ENCODE measurements around the gene ATXN1.
A peak's percentile ranks its signal among the peaks of the same experiment; 100 is the strongest.

Gene ATXN1

GRCh38 chr6:16747232-16748024, 13.8 kb downstream of the ATXN1 start:
- DNase-seq, result no peak

- no peak for DNase-seq
These were observed 14.4 kb downstream of the ATXN1 start for GRCh38 chr6:16746812-16747211.

- DNase-seq, result no peak
These were observed 14.9 kb downstream of the ATXN1 start for GRCh38 chr6:16746401-16746800.

GRCh38 chr6:16743664-16744210, 17.5 kb downstream of the ATXN1 start:
- no peak for DNase-seq

- no peak for DNase-seq
These were observed 19.1 kb downstream of the ATXN1 start for GRCh38 chr6:16742116-16742515.

GRCh38 chr6:16741112-16742016, 19.9 kb downstream of the ATXN1 start:
- no peak for DNase-seq

- DNase-seq, result no peak
These were observed 21.2 kb downstream of the ATXN1 start for GRCh38 chr6:16740097-16740496.

GRCh38 chr6:16739329-16739801, 21.9 kb downstream of the ATXN1 start:
- peak in 5 of 58 donors; percentile 15 to 40 (median 17) for DNase-seq

- DNase-seq, result no peak
These were observed 23.3 kb downstream of the ATXN1 start for GRCh38 chr6:16737925-16738324.

GRCh38 chr6:16736856-16737775, 24.1 kb downstream of the ATXN1 start:
- no peak for DNase-seq

- DNase-seq, result no peak
These were observed 26.2 kb downstream of the ATXN1 start for GRCh38 chr6:16735014-16735413.

GRCh38 chr6:16733085-16733484, 28.2 kb downstream of the ATXN1 start:
- DNase-seq, result no peak

GRCh38 chr6:16731478-16732051, 29.7 kb downstream of the ATXN1 start:
- no peak for DNase-seq

GRCh38 chr6:16730738-16731477, 30.4 kb downstream of the ATXN1 start:
- no peak for DNase-seq

GRCh38 chr6:16729744-16730143, 31.5 kb downstream of the ATXN1 start:
- no peak for DNase-seq

GRCh38 chr6:16729183-16729691, 32.0 kb downstream of the ATXN1 start:
- no peak for DNase-seq

- no peak for DNase-seq
These were observed 32.6 kb downstream of the ATXN1 start for GRCh38 chr6:16728513-16729182.

- peak in 1 of 58 donors; percentile 36 for DNase-seq
These were observed 33.3 kb downstream of the ATXN1 start for GRCh38 chr6:16727996-16728395.

Data from anterior cingulate cortex (tissue), 58 donors.